Sciatic nerve (tissue), 2 donors: ENCODE data around the gene SDK2. TPM values are rescaled to one million over a fixed set of nuclear protein-coding genes. Genes with fewer than 3 reads are reported as not detected.

Experiments used
- ATAC-seq: fragments of 200-7000 bp; cut with Tn5 transposase; one replicate; pipeline ENCODE4 v1.9.1; 2020; ENCODE audit warnings: mild to moderate bottlenecking, moderate library complexity
- DNase-seq: peaks from one replicate; pipeline ENCODE4 v3.0.0-alpha.2; 2020; ENCODE audit warnings: low spot score
- intact Hi-C: fragments of 100-400 bp; cut with DNase I; formaldehyde crosslinking; loops from one replicate; pipeline ENCODE4 v1.14.2; 2022
- total RNA-seq: library from RNA; stranded (reverse); fragmentation: NEBNext Ultra II Directional; extraction: Animal tissue kit (Norgen Biotek cat#: 25700); gene quantifications from one replicate; pipeline ENCODE4 v1.2.1, GENCODE V29; 2021
- donor health status: DM: no; HTN: no; CAD: no.
- donor health status: DM: no; HTN: no; CAD: no.

The SDK2 gene
- total RNA-seq, 1 donor from 2014 or later, result 10.8 TPM

- ATAC-seq (peak; percentile 63), DNase-seq (no peak)
- intact Hi-C loops, result no loop called here
These were observed 339.1 kb downstream of the SDK2 start for GRCh38 chr17:73304971-73305812.

- intact Hi-C loops, result no loop called here
- ATAC-seq (peak; percentile 10), DNase-seq (no peak)
These were observed 339.8 kb downstream of the SDK2 start for GRCh38 chr17:73304438-73304837.

- ATAC-seq (no peak), DNase-seq (no peak)
- intact Hi-C loops, result no loop called here
These were observed 342.1 kb downstream of the SDK2 start for GRCh38 chr17:73302189-73302588.

- intact Hi-C loops, result no loop called here
- DNase-seq, result no peak
- ATAC-seq, result no peak
These were observed 342.9 kb downstream of the SDK2 start for GRCh38 chr17:73301369-73301768.

- DNase-seq, result no peak
- no peak for ATAC-seq
- intact Hi-C loops, result no loop called here
These were observed 343.9 kb downstream of the SDK2 start for GRCh38 chr17:73300392-73300791.

GRCh38 chr17:73297934-73298861 lies 346.0 kb downstream of the SDK2 start:
- no peak for DNase-seq
- intact Hi-C loops, result no loop called here
- no peak for ATAC-seq

- no peak for DNase-seq
These were observed 350.7 kb downstream of the SDK2 start for GRCh38 chr17:73293480-73293911.

GRCh38 chr17:73293031-73293430 lies 351.2 kb downstream of the SDK2 start:
- ATAC-seq, result no peak
- DNase-seq, result no peak
- intact Hi-C loops, result no loop called here

More at GRCh38 chr17:73293480-73293911, 350.7 kb downstream of the SDK2 start:
- ATAC-seq, result peak; percentile 46
- intact Hi-C loops, result no loop called here

- no peak for DNase-seq
- intact Hi-C loops, result no loop called here
- ATAC-seq, result peak; percentile 32
These were observed 352.2 kb downstream of the SDK2 start for GRCh38 chr17:73292031-73292531.

- DNase-seq, result peak; percentile 80
- peak; percentile 67 for ATAC-seq
- intact Hi-C loops, result no loop called here
These were observed 352.9 kb downstream of the SDK2 start for GRCh38 chr17:73291260-73291801.

- intact Hi-C loops, result no loop called here
- ATAC-seq, result no peak
- no peak for DNase-seq
These were observed 353.6 kb downstream of the SDK2 start for GRCh38 chr17:73290399-73291259.

GRCh38 chr17:73289549-73290254 lies 354.5 kb downstream of the SDK2 start:
- intact Hi-C loops, result no loop called here

GRCh38 chr17:73288534-73289302 lies 355.5 kb downstream of the SDK2 start:
- intact Hi-C loops, result no loop called here
- no peak for DNase-seq
- ATAC-seq, result peak; percentile 40

More at GRCh38 chr17:73289549-73290254, 354.5 kb downstream of the SDK2 start:
- ATAC-seq (no peak), DNase-seq (no peak)

GRCh38 chr17:73286863-73287296 lies 357.4 kb downstream of the SDK2 start:
- DNase-seq, result no peak
- ATAC-seq, result no peak
- intact Hi-C loops, result loop anchor here (2.0 kb wide), 1 partner anchor 18 kb away; no protein-coding TSS in a partner anchor

GRCh38 chr17:73285916-73286862 lies 358.1 kb downstream of the SDK2 start:
- no peak for DNase-seq
- ATAC-seq, result no peak
- intact Hi-C loops, result loop anchor here (2.0 kb wide), 1 partner anchor 17 kb away; no protein-coding TSS in a partner anchor

- intact Hi-C loops, result no loop called here
- DNase-seq (no peak), ATAC-seq (no peak)
These were observed 358.7 kb downstream of the SDK2 start for GRCh38 chr17:73285603-73285908.
